Measurements from ENCODE around the gene HIRA. TPM values are rescaled to one million over a fixed set of nuclear protein-coding genes. Genes with fewer than 3 reads are reported as not detected.

The HIRA gene
- total RNA-seq, 1 experiment from 2014 or later: 23.8 TPM

GRCh38 chr22:19350947-19351346 lies 80.6 kb downstream of the HIRA start:
- H3K27ac ChIP-seq (ENCODE audit: low read length): no peak overlapping the region
- intact Hi-C loops (cut with micrococcal nuclease; ENCODE audit: unreplicated experiment): no loop called here
- H3K27me3 ChIP-seq (ENCODE audit: control insufficient read depth, insufficient read depth, low read length): no peaks in the 10 kb centered on the region
- TF ChIP-seq CTCF (IDR thresholded peaks at IDR 0.05) (no peak), POLR2AphosphoS5 (IDR thresholded peaks at IDR 0.05; ENCODE audit: low read depth, low read length) (no peak), REST (IDR thresholded peaks at IDR 0.05; ENCODE audit: insufficient read depth in 1 of 2, low read depth in 2 of 2, low read length in 1 of 2) (no peak), SIN3A (IDR thresholded peaks at IDR 0.05; ENCODE audit: borderline replicate concordance, insufficient read depth, low read depth, low read length) (no peak), TCF7L2 (IDR thresholded peaks at IDR 0.05; ENCODE audit: low read depth, low read length) (no peak)
- H3K4me3 ChIP-seq (ENCODE audit: low read depth in 2 of 2, low read length in 2 of 2): no peak overlapping the region
- CTCF ChIA-PET: no interaction called here
- no peaks in the 10 kb centered on the region for H3K4me1 ChIP-seq (ENCODE audit: control insufficient read depth, insufficient read depth, low read length)
- ATAC-seq: no peak
- in situ Hi-C loops (cut with HindIII; ENCODE audit: low pct_unique_long_range_greater_than_20kb, low sequenced_read_pairs): no loop called here
- POLR2A ChIA-PET: no interaction called here
- DNase-seq (ENCODE audit: low read depth, low spot score): no peak
- H3K36me3 ChIP-seq (ENCODE audit: control insufficient read depth, insufficient read depth, low read length): no peaks in the 10 kb centered on the region; the same call in 1 of the 2 replicates
- H3K9me3 ChIP-seq (ENCODE audit: control insufficient read depth, insufficient read depth, low read depth, low read length): no peaks in the 10 kb centered on the region
- no TSS peak for BruUV-seq (replicated peaks)

- no TSS peak for BruUV-seq (replicated peaks)
- intact Hi-C loops (cut with micrococcal nuclease; ENCODE audit: unreplicated experiment) (no loop called here), in situ Hi-C loops (cut with HindIII; ENCODE audit: low pct_unique_long_range_greater_than_20kb, low sequenced_read_pairs) (no loop called here)
- POLR2A ChIA-PET: no interaction called here
- no peaks in the 10 kb centered on the region for H3K4me1 ChIP-seq (ENCODE audit: control insufficient read depth, insufficient read depth, low read length)
- no peaks in the 10 kb centered on the region for H3K9me3 ChIP-seq (ENCODE audit: control insufficient read depth, insufficient read depth, low read depth, low read length)
- H3K27me3 ChIP-seq (ENCODE audit: control insufficient read depth, insufficient read depth, low read length): no peaks in the 10 kb centered on the region
- ATAC-seq: no peak
- CTCF ChIA-PET: no interaction called here
- DNase-seq (ENCODE audit: low read depth, low spot score): no peak
- no peak for TF ChIP-seq SIN3A (IDR thresholded peaks at IDR 0.05; ENCODE audit: borderline replicate concordance, insufficient read depth, low read depth, low read length)
- TF ChIP-seq POLR2AphosphoS5 (IDR thresholded peaks at IDR 0.05; ENCODE audit: low read depth, low read length): no peak
- no peak for TF ChIP-seq REST (IDR thresholded peaks at IDR 0.05; ENCODE audit: insufficient read depth in 1 of 2, low read depth in 2 of 2, low read length in 1 of 2)
- TF ChIP-seq CTCF (IDR thresholded peaks at IDR 0.05): no peak
- TF ChIP-seq TCF7L2 (IDR thresholded peaks at IDR 0.05; ENCODE audit: low read depth, low read length): no peak
- no peak overlapping the region for H3K4me3 ChIP-seq (ENCODE audit: low read depth in 2 of 2, low read length in 2 of 2)
- no peak overlapping the region for H3K27ac ChIP-seq (ENCODE audit: low read length)
- H3K36me3 ChIP-seq (ENCODE audit: control insufficient read depth, insufficient read depth, low read length): no peaks in the 10 kb centered on the region; the same call in 1 of the 2 replicates
These were observed 81.1 kb downstream of the HIRA start for GRCh38 chr22:19350476-19350859.
